Limb (tissue), 2 donors: Measurements from ENCODE around the gene COL6A2.
"Not testable (repeated sequence)": the region's sequence is repeated elsewhere in the genome, so short reads cannot be mapped to it uniquely, and the experiment has no call there.

Experiments
- DNase-seq, 2 donors: peaks; one replicate each; pipeline ENCODE4 v3.0.0-alpha.2; 2016; ENCODE audit errors: extremely low spot score in 2 of 2

The COL6A2 gene

GRCh38 chr21:46171996-46172862 is 74.3 kb downstream of the COL6A2 start:
- DNase-seq: no peak

- DNase-seq: no peak
Observed at GRCh38 chr21:46172863-46173528, 75.1 kb downstream of the COL6A2 start.

GRCh38 chr21:46173573-46173972 is 75.7 kb downstream of the COL6A2 start:
- DNase-seq: no peak

GRCh38 chr21:46176443-46177129 is 78.7 kb downstream of the COL6A2 start:
- DNase-seq: not testable (repeated sequence)

GRCh38 chr21:46178961-46179360 is 81.0 kb downstream of the COL6A2 start:
- no peak for DNase-seq
